Left renal cortex interstitium (tissue), 4 donors: Measurements from ENCODE around the gene PAFAH2. TPM values are rescaled to one million over a fixed set of nuclear protein-coding genes. Genes with fewer than 3 reads are reported as not detected.

Experiments
- DNase-seq, 4 donors: peaks; one replicate each; pipeline ENCODE4 v3.0.0-alpha.2; 2013; ENCODE audit warnings: low read depth in 4 of 4, low spot score in 2 of 4, missing footprints in 1 of 4
- polyA plus RNA-seq, 4 donors: library from polyadenylated mRNA; unstranded; fragments of 120-200 nt; gene quantifications; one replicate each; pipeline ENCODE4 v1.2.1, GENCODE V29; 2013; ENCODE audit not compliant: insufficient read length in 4 of 4

The PAFAH2 gene
- polyA plus RNA-seq, 4 donors, result 14.1 to 23.4 (median 18.7) TPM

- DNase-seq, result no peak
Measured at GRCh38 chr1:26031611-26032220, 33.9 kb upstream of the PAFAH2 start.

- no peak for DNase-seq
Measured at GRCh38 chr1:26031196-26031595, 33.3 kb upstream of the PAFAH2 start.

GRCh38 chr1:26029864-26030481, 32.1 kb upstream of the PAFAH2 start:
- DNase-seq, result no peak

- DNase-seq, result no peak
Measured at GRCh38 chr1:26029054-26029863, 31.4 kb upstream of the PAFAH2 start.

- no peak for DNase-seq
Measured at GRCh38 chr1:26028490-26028980, 30.7 kb upstream of the PAFAH2 start.

GRCh38 chr1:26027716-26028489, 30.0 kb upstream of the PAFAH2 start:
- DNase-seq, result no peak

- no peak for DNase-seq
Measured at GRCh38 chr1:26025517-26025916, 27.7 kb upstream of the PAFAH2 start.

GRCh38 chr1:26025060-26025459, 27.2 kb upstream of the PAFAH2 start:
- DNase-seq, result no peak

GRCh38 chr1:26023826-26024225, 26.0 kb upstream of the PAFAH2 start:
- no peak for DNase-seq

- no peak for DNase-seq
Measured at GRCh38 chr1:26023009-26023408, 25.1 kb upstream of the PAFAH2 start.

- DNase-seq, result no peak
Measured at GRCh38 chr1:26022404-26022779, 24.5 kb upstream of the PAFAH2 start.

- DNase-seq, result no peak
Measured at GRCh38 chr1:26021647-26022403, 24.0 kb upstream of the PAFAH2 start, which contains the start of gene EXTL1. TSS of gene EXTL1 (plus strand) at chr1:26021775. CDS start at chr1:26022647, 872 bp downstream.

- no peak for DNase-seq
Measured at GRCh38 chr1:26020941-26021646, 23.2 kb upstream of the PAFAH2 start.

- DNase-seq, result no peak
Measured at GRCh38 chr1:26020330-26020768, 22.5 kb upstream of the PAFAH2 start.

- no peak for DNase-seq
Measured at GRCh38 chr1:26019641-26020315, 21.9 kb upstream of the PAFAH2 start.

- no peak for DNase-seq
Measured at GRCh38 chr1:26017606-26018005, 19.7 kb upstream of the PAFAH2 start.

- no peak for DNase-seq
Measured at GRCh38 chr1:26016953-26017545, 19.2 kb upstream of the PAFAH2 start.

GRCh38 chr1:26016258-26016952, 18.5 kb upstream of the PAFAH2 start:
- DNase-seq, result no peak
